HG02943 (cell line): ENCODE results near the gene GABRR2.
"Not testable (repeated sequence)": the region's sequence is repeated elsewhere in the genome, so short reads cannot be mapped to it uniquely, and the experiment has no call there.

Source experiments
- ATAC-seq: cut with Tn5 transposase; IDR thresholded peaks from one replicate; pipeline ENCODE4 v1.9.1; 2021; ENCODE audit warnings: mild to moderate bottlenecking, low read depth, moderate library complexity; ENCODE audit not compliant: unreplicated experiment

The GABRR2 gene

GRCh38 chr6:89328976-89329375, 13.9 kb upstream of the GABRR2 start:
- ATAC-seq: no peak

- no peak for ATAC-seq
Observed at GRCh38 chr6:89324304-89324703, 9.2 kb upstream of the GABRR2 start.

GRCh38 chr6:89323511-89323971, 8.4 kb upstream of the GABRR2 start:
- no peak for ATAC-seq

- ATAC-seq: no peak
Observed at GRCh38 chr6:89321131-89321970, 6.3 kb upstream of the GABRR2 start.

- ATAC-seq: no peak
Observed at GRCh38 chr6:89320012-89320559, 5.0 kb upstream of the GABRR2 start.

- no peak for ATAC-seq
Observed at GRCh38 chr6:89317067-89317466, 2.0 kb upstream of the GABRR2 start.

GRCh38 chr6:89314692-89315091, 407 bp downstream of the GABRR2 start:
- no peak for ATAC-seq

GRCh38 chr6:89313006-89313405, 2.1 kb downstream of the GABRR2 start:
- no peak for ATAC-seq

GRCh38 chr6:89311853-89312531, 3.1 kb downstream of the GABRR2 start:
- ATAC-seq: no peak

GRCh38 chr6:89311530-89311852, 3.6 kb downstream of the GABRR2 start:
- no peak for ATAC-seq

GRCh38 chr6:89310929-89311328, 4.2 kb downstream of the GABRR2 start:
- ATAC-seq: no peak

- no peak for ATAC-seq
Observed at GRCh38 chr6:89308525-89309395, 6.3 kb downstream of the GABRR2 start.

GRCh38 chr6:89304517-89304916, 10.6 kb downstream of the GABRR2 start:
- ATAC-seq: not testable (repeated sequence)

GRCh38 chr6:89302936-89303335, 12.2 kb downstream of the GABRR2 start:
- no peak for ATAC-seq

GRCh38 chr6:89302195-89302770, 12.8 kb downstream of the GABRR2 start:
- no peak for ATAC-seq

GRCh38 chr6:89301586-89302194, 13.4 kb downstream of the GABRR2 start:
- no peak for ATAC-seq

GRCh38 chr6:89299466-89299850, 15.6 kb downstream of the GABRR2 start:
- no peak for ATAC-seq

GRCh38 chr6:89298680-89299465, 16.2 kb downstream of the GABRR2 start:
- no peak for ATAC-seq

- peak; percentile 97 for ATAC-seq
Observed at GRCh38 chr6:89297695-89298351, 17.3 kb downstream of the GABRR2 start.
